ENCODE measurements around the gene C1QL1. TPM values are rescaled to one million over a fixed set of nuclear protein-coding genes. Genes with fewer than 3 reads are reported as not detected.

Gene C1QL1
- total and polyA plus RNA-seq, 3 donors from 2014 or later: 0.74 to 1.7 (median 1.3) TPM

DNA sequence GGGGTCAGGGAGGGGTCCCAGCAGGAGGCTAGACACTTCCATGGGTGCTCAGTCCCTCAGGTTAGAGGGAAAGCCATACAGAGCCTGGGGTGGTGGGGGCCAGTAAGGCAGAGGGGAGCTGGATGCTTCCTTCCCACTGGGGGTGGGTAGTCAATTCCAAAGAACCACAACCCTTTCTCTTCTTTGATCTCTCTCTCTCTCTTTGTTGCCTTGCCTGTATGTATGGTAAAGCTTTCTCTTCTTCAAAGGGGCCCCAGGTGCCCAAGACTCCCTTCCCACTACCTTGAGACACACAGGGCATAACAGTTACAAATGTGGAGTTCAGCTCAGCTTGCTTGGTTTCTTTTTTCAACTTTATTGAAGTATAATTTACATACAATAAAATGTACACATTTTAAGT is 30.5 kb upstream of the C1QL1 start:
- no peaks in the 10 kb centered on the region for H3K9me3 ChIP-seq
- intact Hi-C loops (cut with DNase I; ENCODE audit: low total_unique reads): no loop called here
- TF ChIP-seq, protein P1, sequence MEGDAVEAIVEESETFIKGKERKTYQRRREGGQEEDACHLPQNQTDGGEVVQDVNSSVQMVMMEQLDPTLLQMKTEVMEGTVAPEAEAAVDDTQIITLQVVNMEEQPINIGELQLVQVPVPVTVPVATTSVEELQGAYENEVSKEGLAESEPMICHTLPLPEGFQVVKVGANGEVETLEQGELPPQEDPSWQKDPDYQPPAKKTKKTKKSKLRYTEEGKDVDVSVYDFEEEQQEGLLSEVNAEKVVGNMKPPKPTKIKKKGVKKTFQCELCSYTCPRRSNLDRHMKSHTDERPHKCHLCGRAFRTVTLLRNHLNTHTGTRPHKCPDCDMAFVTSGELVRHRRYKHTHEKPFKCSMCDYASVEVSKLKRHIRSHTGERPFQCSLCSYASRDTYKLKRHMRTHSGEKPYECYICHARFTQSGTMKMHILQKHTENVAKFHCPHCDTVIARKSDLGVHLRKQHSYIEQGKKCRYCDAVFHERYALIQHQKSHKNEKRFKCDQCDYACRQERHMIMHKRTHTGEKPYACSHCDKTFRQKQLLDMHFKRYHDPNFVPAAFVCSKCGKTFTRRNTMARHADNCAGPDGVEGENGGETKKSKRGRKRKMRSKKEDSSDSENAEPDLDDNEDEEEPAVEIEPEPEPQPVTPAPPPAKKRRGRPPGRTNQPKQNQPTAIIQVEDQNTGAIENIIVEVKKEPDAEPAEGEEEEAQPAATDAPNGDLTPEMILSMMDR (IDR thresholded peaks at IDR 0.05): no peak
- no peak for TF ChIP-seq POLR2A (IDR thresholded peaks at IDR 0.05)
- no peaks in the 10 kb centered on the region for H3K27me3 ChIP-seq
- H3K4me1 ChIP-seq: no peaks in the 10 kb centered on the region
- no peak overlapping the region for H3K4me3 ChIP-seq
- no peak for DNase-seq
- no peaks in the 10 kb centered on the region for H3K36me3 ChIP-seq (ENCODE audit: low read depth, missing control alignments)
- H3K27ac ChIP-seq: no peak overlapping the region

DNA sequence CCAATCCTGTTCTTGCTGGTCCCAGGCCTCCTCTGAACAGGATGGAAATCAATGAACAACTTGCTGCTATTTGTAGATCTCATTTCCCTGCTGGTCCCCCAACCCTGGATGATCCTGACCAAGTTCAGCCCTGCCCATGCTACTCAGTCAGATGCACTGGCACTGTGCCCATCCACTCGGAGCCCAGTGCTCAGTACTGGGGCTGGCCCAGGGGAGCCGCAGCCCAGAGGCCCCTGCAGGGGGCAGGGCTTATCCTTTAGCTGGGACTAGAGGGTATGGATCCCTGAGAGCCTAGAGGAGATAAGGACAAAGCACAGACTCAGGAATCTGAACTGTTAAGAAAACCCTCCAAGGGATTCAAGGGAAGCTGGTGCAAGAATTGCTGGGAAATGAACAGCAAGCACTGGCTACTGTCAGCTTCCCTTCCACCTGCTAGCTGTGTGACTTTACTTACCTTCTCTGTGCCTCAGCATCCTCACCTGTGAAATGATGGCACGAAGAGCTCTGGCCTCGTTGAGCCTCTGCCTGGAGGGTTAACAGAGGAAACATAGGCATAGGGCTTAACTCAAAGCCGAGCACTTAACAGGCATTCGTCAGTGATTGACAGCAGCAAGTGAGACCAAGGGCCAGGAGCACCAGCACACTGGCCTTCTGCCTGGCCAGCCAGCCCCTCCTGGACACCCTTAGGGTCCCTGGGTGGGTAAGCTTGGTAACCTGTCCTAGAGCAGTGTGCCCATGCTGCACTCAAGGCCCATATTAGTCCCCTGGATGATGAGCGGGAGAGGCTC is 29.8 kb upstream of the C1QL1 start:
- intact Hi-C loops (cut with DNase I; ENCODE audit: low total_unique reads): no loop called here
- no peak for DNase-seq
- Histone ChIP-seq H3K4me3 (no peak overlapping the region), H3K27me3 (no peaks in the 10 kb centered on the region), H3K9me3 (no peaks in the 10 kb centered on the region), H3K4me1 (no peaks in the 10 kb centered on the region), H3K36me3 (ENCODE audit: low read depth, missing control alignments) (no peaks in the 10 kb centered on the region), H3K27ac (no peak overlapping the region)
- no peak for TF ChIP-seq POLR2A (IDR thresholded peaks at IDR 0.05)
- TF ChIP-seq, protein P1 (IDR thresholded peaks at IDR 0.05): no peak
- 64 to 68% methylated on average over 6 to 7 of the region's 7 CpGs for WGBS, 2 donors

DNA sequence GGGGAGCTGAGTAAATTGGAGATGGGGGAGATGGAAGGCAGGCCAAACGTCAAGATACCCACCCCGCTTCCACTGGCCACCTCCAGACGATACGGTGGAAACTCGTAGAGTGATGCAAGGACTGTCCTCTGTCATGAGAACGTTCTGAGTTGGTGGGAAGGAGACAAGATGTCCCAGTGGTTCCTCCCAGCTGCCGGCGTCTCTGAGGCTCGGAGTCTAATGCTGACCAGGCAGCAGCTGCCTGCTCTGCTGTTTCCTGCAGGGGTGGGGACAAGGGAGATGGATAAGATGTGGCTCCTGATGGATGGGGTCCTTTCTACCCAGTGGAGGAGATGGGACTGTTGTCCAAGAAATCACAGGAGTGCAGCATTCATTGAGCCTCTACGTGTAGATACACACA is 28.2 kb upstream of the C1QL1 start:
- H3K4me1 ChIP-seq: no peaks in the 10 kb centered on the region
- no peak overlapping the region for H3K27ac ChIP-seq
- no peak for DNase-seq
- 70 to 82% methylated on average over 8 to 10 of the region's 10 CpGs for WGBS, 2 donors
- TF ChIP-seq, protein P1 (IDR thresholded peaks at IDR 0.05): no peak
- no peak for TF ChIP-seq POLR2A (IDR thresholded peaks at IDR 0.05)
- intact Hi-C loops (cut with DNase I; ENCODE audit: low total_unique reads): no loop called here
- no peak overlapping the region for H3K4me3 ChIP-seq
- H3K36me3 ChIP-seq (ENCODE audit: low read depth, missing control alignments): no peaks in the 10 kb centered on the region
- no peaks in the 10 kb centered on the region for H3K9me3 ChIP-seq
- H3K27me3 ChIP-seq: no peaks in the 10 kb centered on the region

DNA sequence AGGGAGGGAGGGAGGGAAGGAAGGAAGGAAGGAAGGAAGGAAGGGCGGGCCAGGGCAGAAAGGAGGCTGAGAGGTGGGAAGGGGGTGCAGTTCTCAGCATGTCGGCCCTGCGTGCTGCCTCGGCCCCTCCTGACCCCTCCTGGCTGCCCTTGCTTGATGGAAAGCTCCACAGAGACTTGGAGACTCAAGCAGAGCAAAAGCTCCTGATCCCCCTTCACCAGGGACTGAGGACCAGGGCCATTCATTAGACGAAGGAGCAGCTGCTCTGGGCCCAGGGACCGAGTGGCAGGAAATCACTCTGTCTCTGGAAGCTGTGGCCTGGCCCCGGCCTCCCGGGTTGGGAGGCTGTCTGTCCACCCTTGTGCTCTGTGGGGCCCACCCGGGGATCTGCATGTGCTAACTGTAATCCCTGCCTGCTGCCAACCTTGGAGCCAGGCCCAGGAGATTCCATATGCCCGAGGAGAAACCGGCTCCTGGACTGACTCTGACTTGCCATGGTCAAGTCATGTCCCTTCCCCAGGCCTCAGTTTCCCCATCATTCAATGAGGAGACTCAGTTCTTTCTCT is 27.4 kb upstream of the C1QL1 start:
- Histone ChIP-seq H3K4me3 (no peak overlapping the region), H3K27ac (no peak overlapping the region), H3K36me3 (ENCODE audit: low read depth, missing control alignments) (no peaks in the 10 kb centered on the region), H3K4me1 (no peaks in the 10 kb centered on the region), H3K27me3 (no peaks in the 10 kb centered on the region), H3K9me3 (no peaks in the 10 kb centered on the region)
- intact Hi-C loops (cut with DNase I; ENCODE audit: low total_unique reads): no loop called here
- no peak for DNase-seq
- no peak for TF ChIP-seq POLR2A (IDR thresholded peaks at IDR 0.05)
- TF ChIP-seq, protein P1 (IDR thresholded peaks at IDR 0.05): no peak
- 70 to 72% methylated on average over 4 to 11 of the region's 11 CpGs for WGBS, 2 donors

Data from testis (tissue), 3 donors.